Mucosa of stomach (tissue), 1 donor: ENCODE measurements around the gene ODAD3.
"Not testable (repeated sequence)": the region's sequence is repeated elsewhere in the genome, so short reads cannot be mapped to it uniquely, and the experiment has no call there.

Source experiments
- H3K27me3 ChIP-seq: one replicate; pipeline ENCODE4 v1.7.0; 2013; ENCODE audit warnings: mild to moderate bottlenecking, low read length; ENCODE audit not compliant: control insufficient read depth, insufficient read depth
- H3K36me3 ChIP-seq: one replicate; pipeline ENCODE4 v1.7.0; 2013; ENCODE audit warnings: low read length; ENCODE audit not compliant: control insufficient read depth, insufficient read depth
- H3K4me1 ChIP-seq: one replicate; pipeline ENCODE4 v1.7.0; 2013; ENCODE audit warnings: mild to moderate bottlenecking, low read length; ENCODE audit not compliant: control insufficient read depth, insufficient read depth
- H3K4me3 ChIP-seq: one replicate; pipeline ENCODE4 v1.7.0; 2013; ENCODE audit warnings: low read length
- H3K9ac ChIP-seq: one replicate; pipeline ENCODE4 v1.7.0; 2013; ENCODE audit warnings: mild to moderate bottlenecking, low read length, moderate library complexity
- H3K9me3 ChIP-seq: one replicate; pipeline ENCODE4 v1.7.0; 2013; ENCODE audit warnings: mild to moderate bottlenecking, low read length, moderate library complexity; ENCODE audit not compliant: control insufficient read depth
- donor health status: Pancreatic carcinoma.

The ODAD3 gene

DNA sequence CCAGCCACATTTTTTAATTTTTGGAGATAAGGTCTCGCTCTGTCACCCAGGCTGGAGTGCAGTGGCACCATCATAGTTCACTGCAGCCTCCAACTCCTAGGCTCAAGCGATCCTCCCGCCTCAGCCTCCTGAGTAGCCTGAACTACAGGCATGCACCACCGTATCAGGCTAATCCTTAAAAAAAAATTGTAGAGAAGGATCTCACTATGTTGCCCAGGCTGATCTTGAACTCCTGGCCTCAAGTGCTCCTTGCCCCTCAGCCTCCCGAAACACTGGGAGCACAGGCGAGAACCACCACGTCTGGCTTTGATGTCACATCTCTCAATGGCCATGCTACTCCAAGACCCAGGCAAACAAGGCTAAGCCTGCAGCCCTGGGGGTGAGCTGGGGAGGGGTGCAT, 21.7 kb upstream of the ODAD3 start:
- peaks cover 2% of the 10 kb centered on the region for H3K27me3 ChIP-seq
- H3K9ac ChIP-seq = no peak overlapping the region
- no peaks in the 10 kb centered on the region for H3K36me3 ChIP-seq

GRCh38 chr19:11455233-11455554, 20.3 kb upstream of the ODAD3 start:
- not testable (repeated sequence) for H3K9me3 ChIP-seq, H3K9ac ChIP-seq, H3K4me1 ChIP-seq, H3K27me3 ChIP-seq, H3K4me3 ChIP-seq, H3K36me3 ChIP-seq

More for the DNA sequence above, 21.7 kb upstream of the ODAD3 start:
- H3K9me3 ChIP-seq = no peaks in the 10 kb centered on the region
- H3K4me1 ChIP-seq = no peaks in the 10 kb centered on the region
- no peak overlapping the region for H3K4me3 ChIP-seq

GRCh38 chr19:11453468-11454341, 18.8 kb upstream of the ODAD3 start:
- no peak overlapping the region for H3K9ac ChIP-seq
- no peak overlapping the region for H3K4me3 ChIP-seq
- no peaks in the 10 kb centered on the region for H3K4me1 ChIP-seq
- no peaks in the 10 kb centered on the region for H3K9me3 ChIP-seq
- H3K36me3 ChIP-seq = no peaks in the 10 kb centered on the region
- peaks cover 2% of the 10 kb centered on the region for H3K27me3 ChIP-seq

- Histone ChIP-seq H3K4me3 (no peak overlapping the region), H3K27me3 (peaks cover 2% of the 10 kb centered on the region), H3K9ac (no peak overlapping the region), H3K9me3 (no peaks in the 10 kb centered on the region), H3K36me3 (no peaks in the 10 kb centered on the region), H3K4me1 (no peaks in the 10 kb centered on the region)
Observed at GRCh38 chr19:11452620-11453310, 17.8 kb upstream of the ODAD3 start.

DNA sequence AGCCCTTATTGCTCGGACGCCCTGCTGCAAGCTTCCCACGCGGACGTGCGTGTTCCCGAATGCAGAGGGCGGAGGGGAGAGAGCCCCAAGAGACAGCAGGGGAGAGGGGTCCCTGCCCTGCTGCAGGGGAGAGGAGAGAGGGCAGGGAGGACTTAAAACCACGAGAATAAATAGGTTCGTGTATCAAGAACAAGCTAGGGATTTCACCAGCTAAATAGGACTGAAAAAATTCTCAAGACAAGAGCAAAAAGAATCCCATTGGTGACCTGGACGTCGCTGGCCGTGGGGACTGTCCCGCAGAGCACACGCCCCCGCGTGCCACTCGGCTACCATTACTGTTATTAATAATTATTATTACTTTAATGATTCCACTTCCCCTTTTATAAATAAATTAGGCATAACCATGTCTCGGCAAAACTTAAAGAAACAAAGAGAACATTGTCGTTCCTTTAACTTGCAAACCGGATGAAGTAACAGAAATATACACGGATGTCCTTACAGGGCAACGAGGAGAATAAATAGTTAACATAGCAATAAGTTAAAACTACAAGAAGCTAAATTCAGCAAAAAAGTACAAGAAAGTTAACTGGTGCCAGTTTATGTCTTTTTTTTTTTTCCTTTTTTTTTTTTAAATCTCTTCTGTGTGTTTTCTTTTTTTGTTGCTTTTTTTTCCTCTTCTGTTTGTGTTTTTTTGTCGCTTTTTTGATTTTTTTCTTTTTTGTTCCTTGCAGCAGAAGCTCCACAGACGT, 17.1 kb upstream of the ODAD3 start:
- Histone ChIP-seq H3K27me3 (peaks cover 2% of the 10 kb centered on the region), H3K4me1 (no peaks in the 10 kb centered on the region), H3K9ac (no peak overlapping the region), H3K4me3 (no peak overlapping the region), H3K9me3 (no peaks in the 10 kb centered on the region), H3K36me3 (no peaks in the 10 kb centered on the region)

DNA sequence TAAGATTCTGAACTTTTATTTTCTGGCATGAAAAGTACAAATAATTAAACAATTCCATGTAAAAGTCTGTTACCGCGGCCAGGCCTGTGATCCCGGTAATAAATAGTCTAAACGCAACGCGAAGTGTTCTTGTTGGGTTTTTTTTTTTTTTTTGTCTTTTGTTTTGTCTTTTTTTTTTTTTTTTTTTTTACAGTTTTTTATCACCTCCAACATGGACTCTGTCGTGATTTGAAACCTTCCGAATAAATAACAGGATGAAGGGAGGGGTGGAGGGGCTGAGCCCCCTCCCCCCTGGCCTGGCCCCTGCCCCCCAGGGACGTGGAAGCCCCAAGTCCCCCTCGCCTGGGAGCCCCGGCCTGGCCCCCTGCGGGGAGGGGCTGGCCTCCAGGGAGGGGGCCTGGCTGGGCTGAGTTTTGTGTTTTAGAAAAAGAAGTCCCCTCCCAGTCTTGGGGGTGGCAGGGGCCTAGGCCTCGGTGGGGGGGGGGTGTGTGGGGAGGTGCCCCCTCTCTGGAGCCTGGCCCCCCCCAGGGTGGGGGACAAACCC, 16.5 kb upstream of the ODAD3 start:
- Histone ChIP-seq H3K4me1 (no peaks in the 10 kb centered on the region), H3K9ac (no peak overlapping the region), H3K36me3 (no peaks in the 10 kb centered on the region), H3K27me3 (peaks cover 2% of the 10 kb centered on the region), H3K4me3 (no peak overlapping the region), H3K9me3 (no peaks in the 10 kb centered on the region)

GRCh38 chr19:11450570-11451326, 15.8 kb upstream of the ODAD3 start:
- H3K4me1 ChIP-seq = no peaks in the 10 kb centered on the region
- no peak overlapping the region for H3K9ac ChIP-seq
- no peaks in the 10 kb centered on the region for H3K9me3 ChIP-seq
- H3K4me3 ChIP-seq = no peak overlapping the region
- H3K27me3 ChIP-seq = peaks cover 2% of the 10 kb centered on the region
- no peaks in the 10 kb centered on the region for H3K36me3 ChIP-seq

- H3K9me3 ChIP-seq = no peaks in the 10 kb centered on the region
- H3K4me1 ChIP-seq = no peaks in the 10 kb centered on the region
- H3K27me3 ChIP-seq = peaks cover 2% of the 10 kb centered on the region
- H3K4me3 ChIP-seq = no peak overlapping the region
- H3K9ac ChIP-seq = no peak overlapping the region
- H3K36me3 ChIP-seq = no peaks in the 10 kb centered on the region
Observed at GRCh38 chr19:11448923-11449554, 14.1 kb upstream of the ODAD3 start.

GRCh38 chr19:11448410-11448809, 13.5 kb upstream of the ODAD3 start:
- H3K4me3 ChIP-seq = no peak overlapping the region
- no peaks in the 10 kb centered on the region for H3K9me3 ChIP-seq
- H3K9ac ChIP-seq = no peak overlapping the region
- no peaks in the 10 kb centered on the region for H3K36me3 ChIP-seq
- H3K4me1 ChIP-seq = no peaks in the 10 kb centered on the region
- peaks cover 2% of the 10 kb centered on the region for H3K27me3 ChIP-seq

- Histone ChIP-seq H3K4me1 (no peaks in the 10 kb centered on the region), H3K4me3 (no peak overlapping the region), H3K9me3 (no peaks in the 10 kb centered on the region), H3K36me3 (no peaks in the 10 kb centered on the region), H3K27me3 (peaks cover 2% of the 10 kb centered on the region), H3K9ac (no peak overlapping the region)
Observed at GRCh38 chr19:11447347-11448262, 12.7 kb upstream of the ODAD3 start.
